Type B pancreatic cell (in vitro differentiated cells): ENCODE measurements around the gene CAPN8. TPM values are rescaled to one million over a fixed set of nuclear protein-coding genes. Genes with fewer than 3 reads are reported as not detected.

Experiments used
- DNase-seq: peaks from one replicate; pipeline ENCODE4 v3.0.0; 2021; ENCODE audit warnings: mixed read lengths; ENCODE audit not compliant: unreplicated experiment; ENCODE audit errors: extremely low spot score
- H3K27ac Mint-ChIP-seq: 2 replicates; pipeline ENCODE4 v1.8.0; 2021; ENCODE audit warnings: mild to moderate bottlenecking, mixed read lengths
- H3K27me3 Mint-ChIP-seq: 2 replicates; pipeline ENCODE4 v1.8.0; 2021; ENCODE audit warnings: mixed read lengths
- H3K36me3 Mint-ChIP-seq: 2 replicates; pipeline ENCODE4 v1.8.0; 2021; ENCODE audit warnings: mixed read lengths
- H3K4me1 Mint-ChIP-seq: one replicate; pipeline ENCODE4 v1.8.0; 2021; ENCODE audit warnings: mixed read lengths; ENCODE audit not compliant: unreplicated experiment
- H3K4me3 Mint-ChIP-seq: 2 replicates; pipeline ENCODE4 v1.8.0; 2021; ENCODE audit warnings: mild to moderate bottlenecking, mixed read lengths
- H3K9me3 Mint-ChIP-seq: 2 replicates; pipeline ENCODE4 v1.8.0; 2021; ENCODE audit warnings: mixed read lengths
- total RNA-seq: library from RNA; stranded (reverse); gene quantifications from 2 replicates; pipeline ENCODE4 v1.2.1, GENCODE V29; 2021; ENCODE audit warnings: low replicate concordance
- TF ChIP-seq, protein P1 (sequence below): fragments of 200-600 bp; sonication (generic); conservative IDR thresholded peaks from 2 replicates; pipeline ENCODE4 v1.5.0; 2021; ENCODE audit warnings: antibody characterized with exemption, mild to moderate bottlenecking

The CAPN8 gene
- total RNA-seq, 1 donor from 2014 or later: 2.3 TPM

GRCh38 chr1:223535319-223535718 is 130.2 kb downstream of the CAPN8 start:
- Mint-ChIP-seq H3K27ac (no peak overlapping the region), H3K27me3 (peaks cover 18% of the 10 kb centered on the region)
- TF ChIP-seq, protein P1, sequence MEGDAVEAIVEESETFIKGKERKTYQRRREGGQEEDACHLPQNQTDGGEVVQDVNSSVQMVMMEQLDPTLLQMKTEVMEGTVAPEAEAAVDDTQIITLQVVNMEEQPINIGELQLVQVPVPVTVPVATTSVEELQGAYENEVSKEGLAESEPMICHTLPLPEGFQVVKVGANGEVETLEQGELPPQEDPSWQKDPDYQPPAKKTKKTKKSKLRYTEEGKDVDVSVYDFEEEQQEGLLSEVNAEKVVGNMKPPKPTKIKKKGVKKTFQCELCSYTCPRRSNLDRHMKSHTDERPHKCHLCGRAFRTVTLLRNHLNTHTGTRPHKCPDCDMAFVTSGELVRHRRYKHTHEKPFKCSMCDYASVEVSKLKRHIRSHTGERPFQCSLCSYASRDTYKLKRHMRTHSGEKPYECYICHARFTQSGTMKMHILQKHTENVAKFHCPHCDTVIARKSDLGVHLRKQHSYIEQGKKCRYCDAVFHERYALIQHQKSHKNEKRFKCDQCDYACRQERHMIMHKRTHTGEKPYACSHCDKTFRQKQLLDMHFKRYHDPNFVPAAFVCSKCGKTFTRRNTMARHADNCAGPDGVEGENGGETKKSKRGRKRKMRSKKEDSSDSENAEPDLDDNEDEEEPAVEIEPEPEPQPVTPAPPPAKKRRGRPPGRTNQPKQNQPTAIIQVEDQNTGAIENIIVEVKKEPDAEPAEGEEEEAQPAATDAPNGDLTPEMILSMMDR: no peak

DNA sequence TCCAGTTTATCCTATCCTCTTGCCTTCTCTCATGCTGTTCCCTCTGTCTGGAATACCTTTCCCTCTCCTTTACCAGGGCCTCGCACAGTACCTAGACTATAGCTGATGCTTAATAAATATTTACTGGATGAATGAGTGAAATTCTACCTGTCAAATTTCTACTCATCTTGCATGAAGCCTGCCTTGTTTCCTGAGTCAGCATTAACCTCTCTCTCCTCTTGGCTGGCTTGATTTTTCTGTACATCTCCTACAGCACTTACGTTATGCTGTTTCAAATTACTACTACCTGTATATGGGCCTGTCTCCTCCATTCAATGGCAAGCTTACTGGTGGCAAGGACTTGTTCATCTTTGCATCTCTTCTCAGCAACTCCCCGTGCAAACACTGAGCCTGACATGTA is 130.8 kb downstream of the CAPN8 start:
- no peak for DNase-seq
- Mint-ChIP-seq H3K9me3 (no peaks in the 10 kb centered on the region), H3K4me3 (no peak overlapping the region), H3K27ac (no peak overlapping the region), H3K27me3 (peaks cover 18% of the 10 kb centered on the region), H3K4me1 (no peaks in the 10 kb centered on the region), H3K36me3 (no peaks in the 10 kb centered on the region)
- TF ChIP-seq, protein P1: no peak

More at GRCh38 chr1:223535319-223535718, 130.2 kb downstream of the CAPN8 start:
- no peaks in the 10 kb centered on the region for H3K36me3 Mint-ChIP-seq
- no peak overlapping the region for H3K4me3 Mint-ChIP-seq
- H3K9me3 Mint-ChIP-seq: no peaks in the 10 kb centered on the region
- H3K4me1 Mint-ChIP-seq: no peaks in the 10 kb centered on the region
- DNase-seq: no peak

DNA sequence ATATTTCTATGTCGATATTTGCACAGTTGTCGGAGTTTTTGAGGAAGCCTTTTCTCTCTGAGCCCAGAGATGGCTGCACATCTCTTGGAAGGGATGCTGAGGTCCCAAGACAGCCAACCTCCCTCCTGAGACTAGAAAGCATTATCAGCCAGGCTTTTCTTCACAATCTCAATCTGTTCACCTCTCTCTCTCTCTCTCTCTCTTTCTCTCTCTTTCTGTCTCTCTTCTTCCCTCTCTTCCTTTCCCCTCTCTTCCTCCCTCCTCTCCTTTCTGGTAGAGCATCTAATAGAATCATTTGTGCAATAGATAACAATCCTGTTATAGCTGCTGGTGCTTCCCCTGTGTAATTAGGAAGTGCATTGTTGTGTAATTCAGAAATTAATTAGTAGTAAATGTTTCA is 131.8 kb downstream of the CAPN8 start:
- H3K9me3 Mint-ChIP-seq: no peaks in the 10 kb centered on the region
- H3K4me1 Mint-ChIP-seq: no peaks in the 10 kb centered on the region
- TF ChIP-seq, protein P1: no peak
- peaks cover 22% of the 10 kb centered on the region for H3K27me3 Mint-ChIP-seq
- no peak overlapping the region for H3K27ac Mint-ChIP-seq
- H3K36me3 Mint-ChIP-seq: no peaks in the 10 kb centered on the region
- no peak for DNase-seq
- no peak overlapping the region for H3K4me3 Mint-ChIP-seq

- H3K27me3 Mint-ChIP-seq: peaks cover 15% of the 10 kb centered on the region
- H3K36me3 Mint-ChIP-seq: no peaks in the 10 kb centered on the region
- H3K9me3 Mint-ChIP-seq: no peaks in the 10 kb centered on the region
- H3K27ac Mint-ChIP-seq: no peak overlapping the region
- TF ChIP-seq, protein P1: peak; percentile 85
- no peaks in the 10 kb centered on the region for H3K4me1 Mint-ChIP-seq
- DNase-seq: no peak
- no peak overlapping the region for H3K4me3 Mint-ChIP-seq
Measured at GRCh38 chr1:223531742-223532341, 133.7 kb downstream of the CAPN8 start.

DNA sequence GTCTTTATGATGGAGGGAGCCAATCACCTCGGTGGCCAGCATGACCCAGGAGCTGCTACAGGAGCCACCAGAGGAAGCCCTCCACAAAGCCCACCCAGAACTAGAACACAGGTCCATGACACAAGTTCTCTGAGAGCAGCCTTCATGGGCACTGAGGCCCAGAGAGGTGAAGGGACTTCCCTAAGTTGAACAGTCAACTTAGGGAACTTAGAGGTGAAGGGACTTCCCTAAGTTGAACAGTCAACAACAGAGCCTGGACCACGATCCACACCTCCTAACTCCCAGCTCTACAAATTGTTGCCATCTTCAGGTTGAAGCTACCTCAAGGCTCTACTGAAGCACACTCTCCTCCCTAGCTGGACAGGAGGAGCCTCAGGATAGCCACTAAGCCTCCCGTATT is 139.5 kb downstream of the CAPN8 start:
- no peak overlapping the region for H3K4me3 Mint-ChIP-seq
- H3K27ac Mint-ChIP-seq: no peak overlapping the region
- H3K4me1 Mint-ChIP-seq: no peaks in the 10 kb centered on the region
- H3K36me3 Mint-ChIP-seq: no peaks in the 10 kb centered on the region
- DNase-seq: no peak
- TF ChIP-seq, protein P1: no peak
- peaks cover 4% of the 10 kb centered on the region for H3K27me3 Mint-ChIP-seq
- peaks cover 5% of the 10 kb centered on the region for H3K9me3 Mint-ChIP-seq
